IMR-90 (cell line): ENCODE results near the gene PLAGL1. TPM values are rescaled to one million over a fixed set of nuclear protein-coding genes. Genes with fewer than 3 reads are reported as not detected.

Experiments
- ATAC-seq: fragments of 200-7000 bp; cut with Tn5 transposase; 2 replicates; pipeline ENCODE4 v1.9.1; 2020; ENCODE audit warnings: low read depth, mild to moderate bottlenecking, moderate library complexity
- BruUV-seq: library from RNA; stranded (reverse); fragments of 400-500 nt; replicated peaks from 2 replicates; lab custom pipeline; 2021; lab: Mats Ljungman, UMichigan
- CTCF ChIA-PET: fragments of 300-600 bp; formaldehyde crosslinking; extraction: SDS; loops from one replicate; lab custom pipeline; 2021; ENCODE audit warnings: antibody characterized with exemption; lab: Yijun Ruan, JAX
- POLR2A ChIA-PET: fragments of 300-600 bp; sonication (Branson Sonifier 250); formaldehyde crosslinking; loops from one replicate; lab custom pipeline; 2022; ENCODE audit warnings: antibody characterized with exemption; ENCODE audit not compliant: unreplicated experiment; lab: Charles Lee
- DNase-seq: peaks from one replicate; pipeline ENCODE4 v3.0.0; 2013
- H2AFZ ChIP-seq: replicated peaks from 2 replicates; pipeline ENCODE3; 2013; ENCODE audit warnings: low read length, mild to moderate bottlenecking; ENCODE audit not compliant: poor library complexity
- H2AK5ac ChIP-seq: 2 replicates; pipeline ENCODE4 v1.6.1; 2013; ENCODE audit warnings: low read depth, low read length, inconsistent platforms
- H2AK9ac ChIP-seq: replicated peaks from 2 replicates; pipeline ENCODE3; 2013; ENCODE audit warnings: mild to moderate bottlenecking, low read depth, low read length, moderate library complexity; ENCODE audit not compliant: poor library complexity
- H2BK120ac ChIP-seq: 2 replicates; pipeline ENCODE4 v1.6.1; 2013; ENCODE audit warnings: low read depth, low read length, inconsistent platforms
- H2BK15ac ChIP-seq: 3 replicates; pipeline ENCODE4 v1.6.1; 2013; ENCODE audit warnings: low read depth, low read length, inconsistent platforms
- H2BK20ac ChIP-seq: 2 replicates; pipeline ENCODE4 v1.6.1; 2013; ENCODE audit warnings: low read depth, mild to moderate bottlenecking, inconsistent platforms, low read length, moderate library complexity
- H2BK5ac ChIP-seq: 2 replicates; pipeline ENCODE4 v1.6.1; 2013; ENCODE audit warnings: mild to moderate bottlenecking, low read depth, low read length, inconsistent platforms; ENCODE audit not compliant: poor library complexity, severe bottlenecking
- H3K14ac ChIP-seq: replicated peaks from 2 replicates; pipeline ENCODE4 v1.6.1; 2013; ENCODE audit warnings: low read depth, low read length, inconsistent platforms
- H3K18ac ChIP-seq: 2 replicates; pipeline ENCODE4 v1.6.1; 2013; ENCODE audit warnings: low read depth, low read length, control low read depth
- H3K23ac ChIP-seq: 2 replicates; pipeline ENCODE4 v1.6.1; 2013; ENCODE audit warnings: low read depth, low read length, inconsistent platforms
- H3K27ac ChIP-seq: 2 replicates; pipeline ENCODE4 v1.5.1; 2013; ENCODE audit warnings: mild to moderate bottlenecking, control low read depth, low read length; ENCODE audit not compliant: insufficient read depth
- H3K27me3 ChIP-seq: 2 replicates; pipeline ENCODE4 v1.6.1; 2013; ENCODE audit warnings: low read length; ENCODE audit not compliant: control insufficient read depth, insufficient read depth
- H3K36me3 ChIP-seq: 2 replicates; pipeline ENCODE4 v1.6.1; 2013; ENCODE audit warnings: low read length, mixed read lengths; ENCODE audit not compliant: control insufficient read depth, insufficient read depth
- H3K4ac ChIP-seq: 2 replicates; pipeline ENCODE4 v1.6.1; 2013; ENCODE audit warnings: low read depth, low read length, inconsistent platforms
- H3K4me1 ChIP-seq: 2 replicates; pipeline ENCODE4 v1.6.1; 2013; ENCODE audit warnings: low read length, mixed read lengths; ENCODE audit not compliant: control insufficient read depth, insufficient read depth
- H3K4me2 ChIP-seq: 2 replicates; pipeline ENCODE4 v1.6.1; 2013; ENCODE audit warnings: low read depth, mild to moderate bottlenecking, control low read depth, low read length, moderate library complexity
- H3K4me3 ChIP-seq: 2 replicates; pipeline ENCODE4 v1.5.1; 2013; ENCODE audit warnings: low read depth, mild to moderate bottlenecking, control low read depth, low read length, moderate library complexity; ENCODE audit not compliant: insufficient read depth
- H3K56ac ChIP-seq: 2 replicates; pipeline ENCODE4 v1.6.1; 2013; ENCODE audit warnings: low read length, inconsistent platforms; ENCODE audit not compliant: insufficient read depth; ENCODE audit errors: extremely low read depth
- H3K79me1 ChIP-seq, 2 experiments: 2 replicates each; pipeline ENCODE4 v1.6.1; 2013; ENCODE audit warnings: low read length in 2 of 2, inconsistent platforms in 1 of 2, low read depth in 1 of 2
- H3K9ac ChIP-seq: 2 replicates; pipeline ENCODE4 v1.6.1; 2013; ENCODE audit warnings: low read depth, low read length, control low read depth
- H3K9me1 ChIP-seq: 2 replicates; pipeline ENCODE4 v1.6.1; 2013; ENCODE audit warnings: low read length, inconsistent platforms; ENCODE audit not compliant: insufficient read depth
- H3K9me3 ChIP-seq: 2 replicates; pipeline ENCODE4 v1.6.1; 2013; ENCODE audit warnings: low read length; ENCODE audit not compliant: control insufficient read depth, insufficient read depth
- H4K20me1 ChIP-seq: 2 replicates; pipeline ENCODE4 v1.6.1; 2013; ENCODE audit warnings: low read length, inconsistent platforms; ENCODE audit not compliant: insufficient read depth
- H4K5ac ChIP-seq: 2 replicates; pipeline ENCODE4 v1.6.1; 2013; ENCODE audit warnings: mild to moderate bottlenecking, low read depth, low read length, control low read depth
- H4K8ac ChIP-seq, 2 experiments: 2 replicates each; pipeline ENCODE4 v1.6.1; 2013; ENCODE audit warnings: low read depth in 2 of 2, low read length in 2 of 2, control low read depth in 1 of 2, inconsistent platforms in 1 of 2
- H4K91ac ChIP-seq: 2 replicates; pipeline ENCODE4 v1.6.1; 2013; ENCODE audit warnings: low read depth, low read length, inconsistent platforms; ENCODE audit not compliant: insufficient read depth
- CHD1 ChIP-seq: IDR thresholded peaks from 2 replicates; pipeline ENCODE4 v1.6.1; 2012; ENCODE audit warnings: low read depth, low read length, improper control_type of control experiment
- ELK1 ChIP-seq: fragments of 150-350 bp; IDR thresholded peaks from 2 replicates; pipeline ENCODE4 v1.6.1; 2016; ENCODE audit warnings: low read depth, mild to moderate bottlenecking, low read length, moderate library complexity, borderline replicate concordance
- FOS ChIP-seq: fragments of 150-350 bp; IDR thresholded peaks from 2 replicates; pipeline ENCODE4 v1.6.1; 2016; ENCODE audit warnings: low read depth, low read length
- MAZ ChIP-seq: IDR thresholded peaks from 2 replicates; pipeline ENCODE4 v1.6.1; 2012; ENCODE audit warnings: low read depth, mild to moderate bottlenecking, low read length, improper control_type of control experiment, moderate library complexity, borderline replicate concordance
- POLR2A ChIP-seq: IDR thresholded peaks from 2 replicates; pipeline ENCODE4 v1.6.1; 2012; ENCODE audit warnings: mild to moderate bottlenecking, low read depth, low read length
- RFX5 ChIP-seq: IDR thresholded peaks from 2 replicates; pipeline ENCODE4 v1.8.0; 2012; ENCODE audit warnings: low read depth, mild to moderate bottlenecking, low read length, moderate library complexity
- USF2 ChIP-seq: fragments of 150-350 bp; IDR thresholded peaks from 2 replicates; pipeline ENCODE4 v1.6.1; 2017; ENCODE audit warnings: mild to moderate bottlenecking, antibody characterized with exemption, low read length, low read depth
- WGBS, 2 experiments: methylation state at CpG; one replicate each; pipeline versions ENCODE4 v1.1.5 to v1.1.7; 2013; ENCODE audit warnings: missing lambda C conversion rate in 2 of 2; ENCODE audit not compliant: insufficient read length in 1 of 2; ENCODE audit errors: extremely low coverage in 2 of 2; 5-methylcytosine and 5-hydroxymethylcytosine counted together
- dilution Hi-C: fragments of 300-500 bp; cut with HindIII; formaldehyde crosslinking; loops from one replicate; pipeline ENCODE4 v1.14.3; 2018; ENCODE audit warnings: low sequenced_read_pairs; ENCODE audit not compliant: unreplicated experiment
- in situ Hi-C: fragments of 300-500 bp; cut with MboI; formaldehyde crosslinking; loops from 3 replicates; pipeline ENCODE4 v1.14.3; 2019; ENCODE audit warnings: low sequenced_read_pairs, inconsistent platforms, mixed read lengths
- intact Hi-C: fragments of 100-400 bp; cut with micrococcal nuclease; formaldehyde crosslinking; loops from 2 replicates; pipeline ENCODE4 v1.10.0; 2022
- polyA plus RNA-seq, 3 experiments: library from polyadenylated mRNA; depleted of rRNA; stranded (reverse); fragments of >200 nt; gene quantifications; 2 replicates each; pipeline ENCODE4 v1.2.3, GENCODE V29; 2012; ENCODE audit warnings: low replicate concordance in 1 of 3
- total RNA-seq: library from RNA; depleted of rRNA; stranded (reverse); fragments of >200 nt; gene quantifications from 2 replicates; pipeline ENCODE4 v1.2.3, GENCODE V29; 2012

Gene PLAGL1
- total and polyA plus RNA-seq, 2 of the 4 experiments (the other 2 are of a cell fraction), result 23.3 to 73.8 TPM

DNA sequence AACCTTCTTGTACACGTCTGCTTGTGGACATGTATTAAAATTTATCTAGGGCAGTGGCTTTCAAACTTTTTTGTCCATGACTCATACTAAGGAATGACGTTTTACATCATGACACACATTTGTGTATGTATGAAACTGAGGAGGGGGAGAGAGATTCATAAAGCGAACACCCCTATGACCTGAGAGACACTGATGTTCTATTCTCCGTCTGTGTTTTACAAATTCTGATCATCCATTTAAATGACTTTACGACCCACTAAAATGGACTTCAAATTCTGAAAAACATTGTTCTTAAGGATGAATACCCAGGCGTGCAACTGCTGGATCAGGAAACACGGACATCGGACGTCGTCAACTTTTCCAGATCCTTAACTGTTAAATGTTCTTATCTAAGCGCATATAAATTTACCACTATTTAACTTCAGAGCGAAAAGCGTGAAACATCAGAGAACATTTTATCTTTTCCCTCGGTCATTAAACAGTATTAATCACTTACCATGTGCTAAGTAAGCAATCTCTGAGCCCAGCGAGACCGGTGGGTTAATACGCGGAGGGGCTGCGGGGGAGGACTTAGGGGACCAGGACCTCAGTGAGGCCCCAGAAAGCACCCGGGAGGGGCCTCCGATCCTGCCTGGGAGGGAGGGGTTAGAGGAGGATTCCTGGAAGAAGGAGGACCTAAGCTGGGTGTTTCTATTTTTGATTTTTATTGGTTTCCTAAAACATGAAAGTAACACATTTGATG is 1.2 kb downstream of the PLAGL1 start:
- TSS peak; percentile 34 for BruUV-seq
- Histone ChIP-seq H2BK15ac (no peak overlapping the region), H3K9me3 (no peaks in the 10 kb centered on the region), H4K8ac (peak overlapping the region in 1 of 2 experiments; percentile 14; a peak in 1 of 4 replicates), H3K4me3 (peak overlapping the region; percentile 69), H3K79me1 (peaks cover 0 to 5% of the 10 kb centered on the region in 2 experiments; a peak in 1 of 4 replicates), H3K27ac (peak overlapping the region; percentile 24; the same call in 1 of the 2 replicates), H2BK120ac (peak overlapping the region; percentile 33; the same call in 1 of the 2 replicates), H3K4ac (peak overlapping the region; percentile 17), H3K56ac (peak overlapping the region; percentile 31), H2AFZ (peak overlapping the region; percentile 8), H4K5ac (peak overlapping the region; percentile 30; the same call in 1 of the 2 replicates), H2BK5ac (peak overlapping the region; percentile 83), H4K91ac (peak overlapping the region; percentile 4), H3K9me1 (no peaks in the 10 kb centered on the region), H2AK9ac (peak overlapping the region; percentile 39), H2BK20ac (no peak overlapping the region), H3K14ac (0 out of 2 replicates have a peak overlapping the region, but pooled peaks have one; percentile 51), H2AK5ac (no peak overlapping the region), H3K4me2 (peak overlapping the region; percentile 91), H4K20me1 (no peaks in the 10 kb centered on the region), H3K9ac (peak overlapping the region; percentile 89), H3K23ac (peak overlapping the region; percentile 19; the same call in 1 of the 2 replicates), H3K36me3 (no peaks in the 10 kb centered on the region), H3K18ac (peak overlapping the region; percentile 88), H3K4me1 (no peaks in the 10 kb centered on the region; the same call in 1 of the 2 replicates), H3K27me3 (no peaks in the 10 kb centered on the region)
- DNase-seq, result peak; percentile 75
- in situ Hi-C loops, result loop anchor here (25.0 kb wide), 1 partner anchor 1320 kb away; no protein-coding TSS in a partner anchor
- POLR2A ChIA-PET, result interaction anchor here (0.5 kb wide), 1 partner anchor 304 kb away, joined by 3 read pairs; no protein-coding TSS in a partner anchor
- CTCF ChIA-PET, result no interaction called here
- peak; percentile 24 for ATAC-seq
- WGBS, 2 experiments, result 30% methylated on average over 7 of the region's 21 CpGs; no CpG with 5 or more reads in 1 of the 2 experiments
- dilution Hi-C loops, result no loop called here
- intact Hi-C loops, result loop anchor here (1.0 to 5.0 kb wide), 2 partner anchors 35 to 431 kb away; no protein-coding TSS in a partner anchor
- TF ChIP-seq FOS (peak; percentile 72), MAZ (0 out of 2 replicates have a peak, but pooled peaks have one; percentile 11), CHD1 (no peak), RFX5 (no peak), ELK1 (no peak), USF2 (no peak), POLR2A (peak; percentile 41; the same call in 1 of the 2 replicates)
